Activated CD4-positive, alpha-beta T cell treated with anti-CD3 and anti-CD28 coated beads, Interleukin-2, Interleukin-4, amounts not matched to agents 100 ng/mL and 50 ng/mL, durations not matched to agents 16 hours and 8 hours (primary cell): Measurements from ENCODE around the gene PILRA.
"Not testable (repeated sequence)": the region's sequence is repeated elsewhere in the genome, so short reads cannot be mapped to it uniquely, and the experiment has no call there.

Experiments
- DNase-seq: peaks from one replicate; pipeline ENCODE4 v3.0.0-alpha.2; 2020; ENCODE audit warnings: low spot score

The PILRA gene

GRCh38 chr7:100358027-100358856, 15.0 kb upstream of the PILRA start, which contains the start of gene PILRB:
Gene PILRB, plus strand, starts transcription at chr7:100358117. Its CDS starts 186 bp downstream, at chr7:100358303.
- no peak for DNase-seq

GRCh38 chr7:100358857-100359212, 14.5 kb upstream of the PILRA start:
- DNase-seq, result no peak

GRCh38 chr7:100360135-100360854, 13.0 kb upstream of the PILRA start:
- DNase-seq, result no peak

GRCh38 chr7:100363098-100363497, 10.2 kb upstream of the PILRA start:
- DNase-seq, result no peak

GRCh38 chr7:100363797-100364196, 9.5 kb upstream of the PILRA start:
- not testable (repeated sequence) for DNase-seq

GRCh38 chr7:100364480-100364879, 8.8 kb upstream of the PILRA start:
- DNase-seq, result no peak

GRCh38 chr7:100365998-100366367, 7.3 kb upstream of the PILRA start:
- DNase-seq, result not testable (repeated sequence)

GRCh38 chr7:100366411-100367250, 6.7 kb upstream of the PILRA start:
- no peak for DNase-seq

GRCh38 chr7:100367251-100367620, 6.1 kb upstream of the PILRA start:
- DNase-seq, result no peak

GRCh38 chr7:100367676-100368613, 5.3 kb upstream of the PILRA start:
- no peak for DNase-seq

GRCh38 chr7:100369105-100369504, 4.2 kb upstream of the PILRA start:
- no peak for DNase-seq

- DNase-seq, result no peak
Observed at GRCh38 chr7:100370303-100370702, 3.0 kb upstream of the PILRA start.

- no peak for DNase-seq
Observed at GRCh38 chr7:100370746-100371145, 2.5 kb upstream of the PILRA start.

- no peak for DNase-seq
Observed at GRCh38 chr7:100371561-100372171, 1.6 kb upstream of the PILRA start.

GRCh38 chr7:100372256-100372655, 1.0 kb upstream of the PILRA start:
- DNase-seq, result peak; percentile 31

GRCh38 chr7:100372694-100373093, 593 bp upstream of the PILRA start:
- DNase-seq, result no peak

- not testable (repeated sequence) for DNase-seq
Observed at GRCh38 chr7:100373870-100374598, 747 bp downstream of the PILRA start.

- DNase-seq, result no peak
Observed at GRCh38 chr7:100374601-100375000, 1.3 kb downstream of the PILRA start.

GRCh38 chr7:100376066-100376465, 2.8 kb downstream of the PILRA start:
- no peak for DNase-seq

- DNase-seq, result no peak
Observed at GRCh38 chr7:100378114-100378755, 4.9 kb downstream of the PILRA start.
